Stimulated activated CD8-positive, alpha-beta memory T cell treated with anti-CD3 and anti-CD28 coated beads, Interleukin-12 subunit alpha, Interleukin-12 subunit beta, amount 100 ng/mL, for 4 hours (primary cell): ENCODE measurements around the gene PDXDC1.
"Not testable (repeated sequence)": the region's sequence is repeated elsewhere in the genome, so short reads cannot be mapped to it uniquely, and the experiment has no call there.

ENCODE experiments used
- DNase-seq: peaks from one replicate; pipeline ENCODE4 v3.0.0-alpha.2; 2020; ENCODE audit warnings: low read depth

The PDXDC1 gene

GRCh38 chr16:15159671-15160070, 184.8 kb downstream of the PDXDC1 start:
- not testable (repeated sequence) for DNase-seq

- DNase-seq, result not testable (repeated sequence)
Measured at GRCh38 chr16:15160571-15160970, 185.7 kb downstream of the PDXDC1 start.

- DNase-seq, result not testable (repeated sequence)
Measured at GRCh38 chr16:15163055-15163454, 188.2 kb downstream of the PDXDC1 start.

GRCh38 chr16:15166177-15166576, 191.4 kb downstream of the PDXDC1 start:
- not testable (repeated sequence) for DNase-seq

- DNase-seq, result not testable (repeated sequence)
Measured at GRCh38 chr16:15168303-15168702, 193.5 kb downstream of the PDXDC1 start.

- DNase-seq, result not testable (repeated sequence)
Measured at GRCh38 chr16:15168953-15169652, 194.3 kb downstream of the PDXDC1 start.

- not testable (repeated sequence) for DNase-seq
Measured at GRCh38 chr16:15179909-15180308, 205.1 kb downstream of the PDXDC1 start.

- not testable (repeated sequence) for DNase-seq
Measured at GRCh38 chr16:15180946-15181345, 206.1 kb downstream of the PDXDC1 start.

GRCh38 chr16:15184000-15184399, 209.2 kb downstream of the PDXDC1 start:
- not testable (repeated sequence) for DNase-seq
